Ascending aorta (tissue), 2 donors: Measurements from ENCODE around the gene DLX2. TPM values are rescaled to one million over a fixed set of nuclear protein-coding genes. Genes with fewer than 3 reads are reported as not detected.

Experiments used
- DNase-seq, 2 donors: peaks; one replicate each; pipeline ENCODE4 v3.0.0-alpha.2; 2019; ENCODE audit warnings: low spot score in 2 of 2
- H3K27ac ChIP-seq, 2 donors: fragments of 200-600 bp; sonication (generic); one replicate each; pipeline ENCODE4 v1.5.1; 2016 to 2017; ENCODE audit warnings: mild to moderate bottlenecking in 1 of 2
- H3K27me3 ChIP-seq: fragments of 200-600 bp; sonication (generic); one replicate; pipeline ENCODE4 v1.5.1; 2017
- H3K36me3 ChIP-seq, 2 donors: fragments of 200-600 bp; sonication (generic); one replicate each; pipeline ENCODE4 v1.5.1; 2016
- H3K4me1 ChIP-seq, 2 donors: fragments of 200-600 bp; sonication (generic); one replicate each; pipeline ENCODE4 v1.5.1; 2016 to 2017; ENCODE audit warnings: mild to moderate bottlenecking in 1 of 2
- H3K4me3 ChIP-seq, 2 donors: fragments of 200-600 bp; sonication (generic); one replicate each; pipeline ENCODE4 v1.5.1; 2016 to 2017; ENCODE audit warnings: mild to moderate bottlenecking in 1 of 2
- H3K9me3 ChIP-seq, 2 donors: fragments of 200-600 bp; sonication (generic); one replicate each; pipeline ENCODE4 v1.5.1; 2016
- CTCF ChIP-seq, 3 experiments: fragments of 200-600 bp in 2 of 3; fragments of 450-650 bp in 1 of 3; sonication (generic) in 2 of 3; IDR thresholded peaks; one replicate each; pipeline ENCODE4 v1.5.1; 2016 to 2019; ENCODE audit warnings: antibody characterized with exemption in 3 of 3, mild to moderate bottlenecking in 1 of 3, moderate library complexity in 1 of 3
- intact Hi-C: fragments of 100-400 bp; cut with DNase I; formaldehyde crosslinking; loops from one replicate; pipeline ENCODE4 v1.15.1; 2023
- total RNA-seq: library from RNA; depleted of rRNA; stranded (reverse); fragments of >200 nt; gene quantifications from one replicate; pipeline ENCODE4 v1.1.0, GENCODE V29; 2016

Gene DLX2
- total RNA-seq, 1 donor from 2014 or later = not detected

- Histone ChIP-seq H3K4me3 (peak overlapping the region in 1 of 2 donors; percentile 67), H3K9me3 (no peaks in the 10 kb centered on the region), H3K27me3 (peaks cover 72% of the 10 kb centered on the region), H3K27ac (no peak overlapping the region), H3K4me1 (peaks cover 17 to 44% of the 10 kb centered on the region in 2 donors), H3K36me3 (no peaks in the 10 kb centered on the region)
- no peak for DNase-seq
- TF ChIP-seq CTCF (IDR thresholded peaks at IDR 0.05) = no peak
- intact Hi-C loops = no loop called here
Observed at GRCh38 chr2:172100935-172101820, 1.5 kb downstream of the DLX2 start.

- Histone ChIP-seq H3K9me3 (no peaks in the 10 kb centered on the region), H3K4me3 (peak overlapping the region in 1 of 2 donors; percentile 57), H3K4me1 (peaks cover 20 to 52% of the 10 kb centered on the region in 2 donors), H3K36me3 (no peaks in the 10 kb centered on the region), H3K27ac (no peak overlapping the region), H3K27me3 (peaks cover 73% of the 10 kb centered on the region)
- intact Hi-C loops = no loop called here
- TF ChIP-seq CTCF (IDR thresholded peaks at IDR 0.05) = no peak
- no peak for DNase-seq
Observed at GRCh38 chr2:172100080-172100934, 2.4 kb downstream of the DLX2 start.

- H3K4me3 ChIP-seq = peak overlapping the region; percentile 57 to 59
- intact Hi-C loops = loop anchor here (5.0 to 10.0 kb wide), 5 partner anchors 177 to 1175 kb away; partner anchors contain the start of genes DCAF17, DYNC1I2, GORASP2 and HAT1
- peaks cover 79% of the 10 kb centered on the region for H3K27me3 ChIP-seq
Observed at GRCh38 chr2:172099472-172100079, 3.1 kb downstream of the DLX2 start.

GRCh38 chr2:172098650-172099471 is 3.8 kb downstream of the DLX2 start:
- Histone ChIP-seq H3K4me3 (peak overlapping the region; percentile 57 to 59), H3K9me3 (no peaks in the 10 kb centered on the region), H3K27me3 (peaks cover 79% of the 10 kb centered on the region), H3K4me1 (peaks cover 31 to 65% of the 10 kb centered on the region in 2 donors), H3K27ac (no peak overlapping the region), H3K36me3 (no peaks in the 10 kb centered on the region)
- TF ChIP-seq CTCF (IDR thresholded peaks at IDR 0.05) = no peak
- no peak for DNase-seq
- intact Hi-C loops = loop anchor here (5.0 to 10.0 kb wide), 5 partner anchors 177 to 1174 kb away; partner anchors contain the start of genes DCAF17, DYNC1I2, GORASP2 and HAT1

More at GRCh38 chr2:172099472-172100079, 3.1 kb downstream of the DLX2 start:
- Histone ChIP-seq H3K9me3 (no peaks in the 10 kb centered on the region), H3K4me1 (peaks cover 27 to 60% of the 10 kb centered on the region in 2 donors), H3K27ac (no peak overlapping the region), H3K36me3 (no peaks in the 10 kb centered on the region)
- DNase-seq = no peak
- TF ChIP-seq CTCF (IDR thresholded peaks at IDR 0.05) = no peak
